HG03060 (cell line): Measurements from ENCODE around the gene SUOX.
"Not testable (repeated sequence)": the region's sequence is repeated elsewhere in the genome, so short reads cannot be mapped to it uniquely, and the experiment has no call there.

Experiments
- ATAC-seq: cut with Tn5 transposase; IDR thresholded peaks from one replicate; pipeline ENCODE4 v1.9.1; 2021; ENCODE audit warnings: low read depth, moderate number of reproducible peaks; ENCODE audit not compliant: unreplicated experiment

SUOX gene

GRCh38 chr12:55982319-55982936, 14.6 kb upstream of the SUOX start:
- peak; percentile 86 for ATAC-seq

- no peak for ATAC-seq
Measured at GRCh38 chr12:55983232-55983842, 13.7 kb upstream of the SUOX start.

GRCh38 chr12:55984861-55985260, 12.2 kb upstream of the SUOX start:
- no peak for ATAC-seq

GRCh38 chr12:55985341-55985740, 11.7 kb upstream of the SUOX start:
- no peak for ATAC-seq

GRCh38 chr12:55985976-55986375, 11.1 kb upstream of the SUOX start:
- not testable (repeated sequence) for ATAC-seq

- no peak for ATAC-seq
Measured at GRCh38 chr12:55991110-55991509, 6.0 kb upstream of the SUOX start.

GRCh38 chr12:55993230-55993853, 3.7 kb upstream of the SUOX start:
- ATAC-seq = no peak

GRCh38 chr12:55995366-55995765, 1.7 kb upstream of the SUOX start:
- no peak for ATAC-seq

GRCh38 chr12:55996201-55996714, 818 bp upstream of the SUOX start:
- no peak for ATAC-seq

- ATAC-seq = no peak
Measured at GRCh38 chr12:55997535-55997859, 421 bp downstream of the SUOX start.

GRCh38 chr12:55999522-55999921, 2.4 kb downstream of the SUOX start:
- ATAC-seq = not testable (repeated sequence)

GRCh38 chr12:55999999-56000540, 3.0 kb downstream of the SUOX start:
- not testable (repeated sequence) for ATAC-seq

GRCh38 chr12:56001487-56002100, 4.5 kb downstream of the SUOX start:
- ATAC-seq = no peak

GRCh38 chr12:56003376-56003775, 6.3 kb downstream of the SUOX start:
- not testable (repeated sequence) for ATAC-seq

GRCh38 chr12:56004211-56004610, 7.1 kb downstream of the SUOX start:
- no peak for ATAC-seq

- ATAC-seq = no peak
Measured at GRCh38 chr12:56007564-56008559, 10.8 kb downstream of the SUOX start.

GRCh38 chr12:56010111-56010570, 13.1 kb downstream of the SUOX start:
- no peak for ATAC-seq

- ATAC-seq = no peak
Measured at GRCh38 chr12:56011509-56012090, 14.5 kb downstream of the SUOX start.

GRCh38 chr12:56013482-56013881, 16.4 kb downstream of the SUOX start:
- ATAC-seq = no peak

- ATAC-seq = no peak
Measured at GRCh38 chr12:56014205-56014604, 17.1 kb downstream of the SUOX start.
